IMR-90 (cell line): ENCODE results near the gene RBM23. TPM values are rescaled to one million over a fixed set of nuclear protein-coding genes. Genes with fewer than 3 reads are reported as not detected.
"Not testable (repeated sequence)": the region's sequence is repeated elsewhere in the genome, so short reads cannot be mapped to it uniquely, and the experiment has no call there.

ENCODE experiments used
- ATAC-seq: fragments of 200-7000 bp; cut with Tn5 transposase; 2 replicates; pipeline ENCODE4 v1.9.1; 2020; ENCODE audit warnings: low read depth, mild to moderate bottlenecking, moderate library complexity
- BruUV-seq: library from RNA; stranded (reverse); fragments of 400-500 nt; replicated peaks from 2 replicates; lab custom pipeline; 2021; lab: Mats Ljungman, UMichigan
- CTCF ChIA-PET: fragments of 300-600 bp; formaldehyde crosslinking; extraction: SDS; loops from one replicate; lab custom pipeline; 2021; ENCODE audit warnings: antibody characterized with exemption; lab: Yijun Ruan, JAX
- POLR2A ChIA-PET: fragments of 300-600 bp; sonication (Branson Sonifier 250); formaldehyde crosslinking; loops from one replicate; lab custom pipeline; 2022; ENCODE audit warnings: antibody characterized with exemption; ENCODE audit not compliant: unreplicated experiment; lab: Charles Lee
- DNase-seq: peaks from one replicate; pipeline ENCODE4 v3.0.0; 2013
- H2AFZ ChIP-seq: replicated peaks from 2 replicates; pipeline ENCODE3; 2013; ENCODE audit warnings: low read length, mild to moderate bottlenecking; ENCODE audit not compliant: poor library complexity
- H2AK5ac ChIP-seq: 2 replicates; pipeline ENCODE4 v1.6.1; 2013; ENCODE audit warnings: low read depth, low read length, inconsistent platforms
- H2AK9ac ChIP-seq: replicated peaks from 2 replicates; pipeline ENCODE3; 2013; ENCODE audit warnings: mild to moderate bottlenecking, low read depth, low read length, moderate library complexity; ENCODE audit not compliant: poor library complexity
- H2BK120ac ChIP-seq: 2 replicates; pipeline ENCODE4 v1.6.1; 2013; ENCODE audit warnings: low read depth, low read length, inconsistent platforms
- H2BK15ac ChIP-seq: 3 replicates; pipeline ENCODE4 v1.6.1; 2013; ENCODE audit warnings: low read depth, low read length, inconsistent platforms
- H2BK20ac ChIP-seq: 2 replicates; pipeline ENCODE4 v1.6.1; 2013; ENCODE audit warnings: low read depth, mild to moderate bottlenecking, inconsistent platforms, low read length, moderate library complexity
- H2BK5ac ChIP-seq: 2 replicates; pipeline ENCODE4 v1.6.1; 2013; ENCODE audit warnings: mild to moderate bottlenecking, low read depth, low read length, inconsistent platforms; ENCODE audit not compliant: poor library complexity, severe bottlenecking
- H3K14ac ChIP-seq: replicated peaks from 2 replicates; pipeline ENCODE4 v1.6.1; 2013; ENCODE audit warnings: low read depth, low read length, inconsistent platforms
- H3K18ac ChIP-seq: 2 replicates; pipeline ENCODE4 v1.6.1; 2013; ENCODE audit warnings: low read depth, low read length, control low read depth
- H3K23ac ChIP-seq: 2 replicates; pipeline ENCODE4 v1.6.1; 2013; ENCODE audit warnings: low read depth, low read length, inconsistent platforms
- H3K27ac ChIP-seq: 2 replicates; pipeline ENCODE4 v1.5.1; 2013; ENCODE audit warnings: mild to moderate bottlenecking, control low read depth, low read length; ENCODE audit not compliant: insufficient read depth
- H3K27me3 ChIP-seq: 2 replicates; pipeline ENCODE4 v1.6.1; 2013; ENCODE audit warnings: low read length; ENCODE audit not compliant: control insufficient read depth, insufficient read depth
- H3K36me3 ChIP-seq: 2 replicates; pipeline ENCODE4 v1.6.1; 2013; ENCODE audit warnings: low read length, mixed read lengths; ENCODE audit not compliant: control insufficient read depth, insufficient read depth
- H3K4ac ChIP-seq: 2 replicates; pipeline ENCODE4 v1.6.1; 2013; ENCODE audit warnings: low read depth, low read length, inconsistent platforms
- H3K4me1 ChIP-seq: 2 replicates; pipeline ENCODE4 v1.6.1; 2013; ENCODE audit warnings: low read length, mixed read lengths; ENCODE audit not compliant: control insufficient read depth, insufficient read depth
- H3K4me2 ChIP-seq: 2 replicates; pipeline ENCODE4 v1.6.1; 2013; ENCODE audit warnings: low read depth, mild to moderate bottlenecking, control low read depth, low read length, moderate library complexity
- H3K4me3 ChIP-seq: 2 replicates; pipeline ENCODE4 v1.5.1; 2013; ENCODE audit warnings: low read depth, mild to moderate bottlenecking, control low read depth, low read length, moderate library complexity; ENCODE audit not compliant: insufficient read depth
- H3K56ac ChIP-seq: 2 replicates; pipeline ENCODE4 v1.6.1; 2013; ENCODE audit warnings: low read length, inconsistent platforms; ENCODE audit not compliant: insufficient read depth; ENCODE audit errors: extremely low read depth
- H3K79me1 ChIP-seq, 2 experiments: 2 replicates each; pipeline ENCODE4 v1.6.1; 2013; ENCODE audit warnings: low read length in 2 of 2, inconsistent platforms in 1 of 2, low read depth in 1 of 2
- H3K9ac ChIP-seq: 2 replicates; pipeline ENCODE4 v1.6.1; 2013; ENCODE audit warnings: low read depth, low read length, control low read depth
- H3K9me1 ChIP-seq: 2 replicates; pipeline ENCODE4 v1.6.1; 2013; ENCODE audit warnings: low read length, inconsistent platforms; ENCODE audit not compliant: insufficient read depth
- H3K9me3 ChIP-seq: 2 replicates; pipeline ENCODE4 v1.6.1; 2013; ENCODE audit warnings: low read length; ENCODE audit not compliant: control insufficient read depth, insufficient read depth
- H4K20me1 ChIP-seq: 2 replicates; pipeline ENCODE4 v1.6.1; 2013; ENCODE audit warnings: low read length, inconsistent platforms; ENCODE audit not compliant: insufficient read depth
- H4K5ac ChIP-seq: 2 replicates; pipeline ENCODE4 v1.6.1; 2013; ENCODE audit warnings: mild to moderate bottlenecking, low read depth, low read length, control low read depth
- H4K8ac ChIP-seq, 2 experiments: 2 replicates each; pipeline ENCODE4 v1.6.1; 2013; ENCODE audit warnings: low read depth in 2 of 2, low read length in 2 of 2, control low read depth in 1 of 2, inconsistent platforms in 1 of 2
- H4K91ac ChIP-seq: 2 replicates; pipeline ENCODE4 v1.6.1; 2013; ENCODE audit warnings: low read depth, low read length, inconsistent platforms; ENCODE audit not compliant: insufficient read depth
- ELK1 ChIP-seq: fragments of 150-350 bp; IDR thresholded peaks from 2 replicates; pipeline ENCODE4 v1.6.1; 2016; ENCODE audit warnings: low read depth, mild to moderate bottlenecking, low read length, moderate library complexity, borderline replicate concordance
- FOS ChIP-seq: fragments of 150-350 bp; IDR thresholded peaks from 2 replicates; pipeline ENCODE4 v1.6.1; 2016; ENCODE audit warnings: low read depth, low read length
- MAFK ChIP-seq: IDR thresholded peaks from 2 replicates; pipeline ENCODE4 v1.6.1; 2012; ENCODE audit warnings: low read depth, low read length, improper control_type of control experiment
- MAZ ChIP-seq: IDR thresholded peaks from 2 replicates; pipeline ENCODE4 v1.6.1; 2012; ENCODE audit warnings: low read depth, mild to moderate bottlenecking, low read length, improper control_type of control experiment, moderate library complexity, borderline replicate concordance
- MXI1 ChIP-seq: IDR thresholded peaks from 2 replicates; pipeline ENCODE4 v1.6.1; 2012; ENCODE audit warnings: low read depth, mild to moderate bottlenecking, low read length, moderate library complexity, borderline replicate concordance
- RFX5 ChIP-seq: IDR thresholded peaks from 2 replicates; pipeline ENCODE4 v1.8.0; 2012; ENCODE audit warnings: low read depth, mild to moderate bottlenecking, low read length, moderate library complexity
- WGBS, 2 experiments: methylation state at CpG; one replicate each; pipeline versions ENCODE4 v1.1.5 to v1.1.7; 2013; ENCODE audit warnings: missing lambda C conversion rate in 2 of 2; ENCODE audit not compliant: insufficient read length in 1 of 2; ENCODE audit errors: extremely low coverage in 2 of 2; 5-methylcytosine and 5-hydroxymethylcytosine counted together
- dilution Hi-C: fragments of 300-500 bp; cut with HindIII; formaldehyde crosslinking; loops from one replicate; pipeline ENCODE4 v1.14.3; 2018; ENCODE audit warnings: low sequenced_read_pairs; ENCODE audit not compliant: unreplicated experiment
- in situ Hi-C: fragments of 300-500 bp; cut with MboI; formaldehyde crosslinking; loops from 3 replicates; pipeline ENCODE4 v1.14.3; 2019; ENCODE audit warnings: low sequenced_read_pairs, inconsistent platforms, mixed read lengths
- intact Hi-C: fragments of 100-400 bp; cut with micrococcal nuclease; formaldehyde crosslinking; loops from 2 replicates; pipeline ENCODE4 v1.10.0; 2022
- polyA plus RNA-seq, 3 experiments: library from polyadenylated mRNA; depleted of rRNA; stranded (reverse); fragments of >200 nt; gene quantifications; 2 replicates each; pipeline ENCODE4 v1.2.3, GENCODE V29; 2012; ENCODE audit warnings: low replicate concordance in 1 of 3
- total RNA-seq: library from RNA; depleted of rRNA; stranded (reverse); fragments of >200 nt; gene quantifications from 2 replicates; pipeline ENCODE4 v1.2.3, GENCODE V29; 2012

The RBM23 gene
- total and polyA plus RNA-seq, 2 of the 4 experiments (the other 2 are of a cell fraction): 44.7 to 375 TPM

GRCh38 chr14:22966783-22967269 is 47.9 kb upstream of the RBM23 start (continued):
- no peak for TF ChIP-seq MXI1
- no peak for TF ChIP-seq MAFK
- TF ChIP-seq RFX5: no peak
- TF ChIP-seq ELK1: no peak
- TF ChIP-seq MAZ: no peak
- TF ChIP-seq FOS: no peak

- H4K5ac ChIP-seq, in situ Hi-C loops, H3K79me1 ChIP-seq, H2BK120ac ChIP-seq, H2AFZ ChIP-seq, DNase-seq, H4K20me1 ChIP-seq, H3K9ac ChIP-seq, H3K18ac ChIP-seq, H3K56ac ChIP-seq, H3K9me1 ChIP-seq, intact Hi-C loops, H3K4ac ChIP-seq, H2AK5ac ChIP-seq, H3K27me3 ChIP-seq, H3K9me3 ChIP-seq, H3K4me1 ChIP-seq, dilution Hi-C loops, CTCF ChIA-PET, H4K91ac ChIP-seq, H3K36me3 ChIP-seq, H3K4me2 ChIP-seq, H2AK9ac ChIP-seq, H3K14ac ChIP-seq, H3K4me3 ChIP-seq, H3K23ac ChIP-seq, H2BK15ac ChIP-seq, H2BK20ac ChIP-seq, H2BK5ac ChIP-seq, BruUV-seq, H3K27ac ChIP-seq: not testable (repeated sequence)
- POLR2A ChIA-PET: interaction anchor here (0.7 kb wide), 1 partner anchor 12 kb away, joined by 11 read pairs; no protein-coding TSS in a partner anchor
- ATAC-seq: peak; percentile 10; the same call in 1 of the 2 replicates
- WGBS, 2 experiments: 40% methylated on average over 1 of the region's 15 CpGs; no CpG with 5 or more reads in 1 of the 2 experiments
- peak overlapping the region in 1 of 2 experiments; percentile 30; a peak in 1 of 4 replicates for H4K8ac ChIP-seq
Observed at GRCh38 chr14:22965916-22966782, 47.2 kb upstream of the RBM23 start.
